ENCODE results near the gene PPDPF. TPM values are rescaled to one million over a fixed set of nuclear protein-coding genes. Genes with fewer than 3 reads are reported as not detected.

Gene PPDPF
- total RNA-seq, 1 donor from 2014 or later, result 4.1 TPM

- no peaks in the 10 kb centered on the region for H3F3A ChIP-seq (ENCODE audit: low read depth)
- no peak overlapping the region for H3K4me3 ChIP-seq
- Mint-ChIP-seq H3K9me3 (no peaks in the 10 kb centered on the region), H3K4me1 (peaks cover 10% of the 10 kb centered on the region), H3K27me3 (ENCODE audit: insufficient read depth, low read depth) (peaks cover 11% of the 10 kb centered on the region), H3K27ac (peak overlapping the region; percentile 82), H3K36me3 (no peaks in the 10 kb centered on the region), H3K4me3 (no peak overlapping the region)
- H3K4me2 ChIP-seq, result no peak overlapping the region
- no peak overlapping the region for H3K27ac ChIP-seq
- no peaks in the 10 kb centered on the region for H3K4me1 ChIP-seq
- no peak overlapping the region for H3K9ac ChIP-seq
- H3K79me2 ChIP-seq (ENCODE audit: low read depth), result no peaks in the 10 kb centered on the region
- no peak overlapping the region for H2AFZ ChIP-seq (replicated peaks)
- no peaks in the 10 kb centered on the region for H4K20me1 ChIP-seq (ENCODE audit: low read depth)
- H3K9me3 ChIP-seq (ENCODE audit: low read depth), result no peaks in the 10 kb centered on the region
- no peaks in the 10 kb centered on the region for H3K36me3 ChIP-seq
- H3K27me3 ChIP-seq, result no peaks in the 10 kb centered on the region
- TF ChIP-seq EZH2phosphoT487 (IDR thresholded peaks at IDR 0.05), result no peak
- no peak for TF ChIP-seq EZH2 (IDR thresholded peaks at IDR 0.05)
- no peak for TF ChIP-seq CTCF (IDR thresholded peaks at IDR 0.05)
- no peak for DNase-seq (ENCODE audit: low spot score)
Observed at GRCh38 chr20:63544958-63545516, 24.5 kb downstream of the PPDPF start.

GRCh38 chr20:63545814-63546213 is 25.2 kb downstream of the PPDPF start:
- Histone ChIP-seq H3K9me3 (ENCODE audit: low read depth) (no peaks in the 10 kb centered on the region), H3K4me3 (no peak overlapping the region), H4K20me1 (ENCODE audit: low read depth) (no peaks in the 10 kb centered on the region), H3K36me3 (no peaks in the 10 kb centered on the region), H3K4me1 (no peaks in the 10 kb centered on the region), H3K9ac (no peak overlapping the region), H3K79me2 (ENCODE audit: low read depth) (no peaks in the 10 kb centered on the region), H3F3A (ENCODE audit: low read depth) (no peaks in the 10 kb centered on the region), H3K27me3 (no peaks in the 10 kb centered on the region), H3K4me2 (no peak overlapping the region), H2AFZ (replicated peaks) (no peak overlapping the region), H3K27ac (no peak overlapping the region)
- H3K4me1 Mint-ChIP-seq, result peaks cover 10% of the 10 kb centered on the region
- H3K27me3 Mint-ChIP-seq (ENCODE audit: insufficient read depth, low read depth), result peaks cover 11% of the 10 kb centered on the region
- DNase-seq (ENCODE audit: low spot score), result no peak
- H3K9me3 Mint-ChIP-seq, result no peaks in the 10 kb centered on the region
- H3K4me3 Mint-ChIP-seq, result no peak overlapping the region
- H3K27ac Mint-ChIP-seq, result no peak overlapping the region
- no peaks in the 10 kb centered on the region for H3K36me3 Mint-ChIP-seq
- TF ChIP-seq CTCF (IDR thresholded peaks at IDR 0.05), result no peak
- no peak for TF ChIP-seq EZH2 (IDR thresholded peaks at IDR 0.05)
- no peak for TF ChIP-seq EZH2phosphoT487 (IDR thresholded peaks at IDR 0.05)

GRCh38 chr20:63546256-63546955 is 25.8 kb downstream of the PPDPF start:
- H3K4me3 ChIP-seq, result no peak overlapping the region
- no peak for DNase-seq (ENCODE audit: low spot score)
- H3K4me1 ChIP-seq, result no peaks in the 10 kb centered on the region
- H3K27me3 Mint-ChIP-seq (ENCODE audit: insufficient read depth, low read depth), result peaks cover 11% of the 10 kb centered on the region
- no peak overlapping the region for H3K27ac Mint-ChIP-seq
- H3K9me3 ChIP-seq (ENCODE audit: low read depth), result no peaks in the 10 kb centered on the region
- no peaks in the 10 kb centered on the region for H3K79me2 ChIP-seq (ENCODE audit: low read depth)
- H4K20me1 ChIP-seq (ENCODE audit: low read depth), result no peaks in the 10 kb centered on the region
- no peak overlapping the region for H3K4me2 ChIP-seq
- no peaks in the 10 kb centered on the region for H3K9me3 Mint-ChIP-seq
- peaks cover 10% of the 10 kb centered on the region for H3K4me1 Mint-ChIP-seq
- no peaks in the 10 kb centered on the region for H3K36me3 Mint-ChIP-seq
- no peak overlapping the region for H2AFZ ChIP-seq (replicated peaks)
- no peak overlapping the region for H3K27ac ChIP-seq
- no peak overlapping the region for H3K9ac ChIP-seq
- H3K4me3 Mint-ChIP-seq, result no peak overlapping the region
- H3F3A ChIP-seq (ENCODE audit: low read depth), result no peaks in the 10 kb centered on the region
- TF ChIP-seq CTCF (IDR thresholded peaks at IDR 0.05), result no peak
- TF ChIP-seq EZH2 (IDR thresholded peaks at IDR 0.05), result no peak
- TF ChIP-seq EZH2phosphoT487 (IDR thresholded peaks at IDR 0.05), result no peak
- no peaks in the 10 kb centered on the region for H3K27me3 ChIP-seq
- H3K36me3 ChIP-seq, result no peaks in the 10 kb centered on the region
